GM12872 (cell line): ENCODE results near the gene DAPK2.

ENCODE experiments used
- CTCF ChIP-seq: IDR thresholded peaks from 3 replicates; pipeline ENCODE4 v1.5.1; 2011; ENCODE audit warnings: low read depth, mild to moderate bottlenecking, low read length, moderate library complexity; ENCODE audit not compliant: insufficient read depth

The DAPK2 gene

GRCh38 chr15:63917588-63918316, 128.5 kb downstream of the DAPK2 start:
- TF ChIP-seq CTCF, result no peak

- TF ChIP-seq CTCF, result peak; percentile 15; the same call in 1 of the 3 replicates
These were observed 130.2 kb downstream of the DAPK2 start for GRCh38 chr15:63915873-63916771.

GRCh38 chr15:63915209-63915872, 130.9 kb downstream of the DAPK2 start:
- TF ChIP-seq CTCF, result no peak

GRCh38 chr15:63913786-63914315, 132.4 kb downstream of the DAPK2 start:
- no peak for TF ChIP-seq CTCF

GRCh38 chr15:63913336-63913735, 132.9 kb downstream of the DAPK2 start:
- no peak for TF ChIP-seq CTCF

- no peak for TF ChIP-seq CTCF
These were observed 134.1 kb downstream of the DAPK2 start for GRCh38 chr15:63912061-63912615.
